WTC11 (cell line): Measurements from ENCODE around the gene TLE2. TPM values are rescaled to one million over a fixed set of nuclear protein-coding genes. Genes with fewer than 3 reads are reported as not detected.

ENCODE experiments used
- ATAC-seq: fragments of 200-7000 bp; cut with Tn5 transposase; 2 replicates; pipeline ENCODE4 v1.10.0; 2021; ENCODE audit warnings: mild to moderate bottlenecking, moderate library complexity
- CTCF ChIA-PET: fragments of 300-600 bp; sonication (Branson Sonifier 250); formaldehyde crosslinking; loops from one replicate; lab custom pipeline; 2021; ENCODE audit warnings: antibody characterized with exemption; lab: Charles Lee
- POLR2A ChIA-PET: fragments of 350-600 bp; sonication (Branson Sonifier 250); formaldehyde crosslinking; loops from one replicate; lab custom pipeline; 2021; ENCODE audit warnings: antibody characterized with exemption; lab: Charles Lee
- DNase-seq: peaks from one replicate; pipeline ENCODE4 v3.0.0; 2021; ENCODE audit warnings: low spot score
- H3K27ac Mint-ChIP-seq: 2 replicates; pipeline ENCODE4 v1.8.0; 2021; ENCODE audit warnings: mixed read lengths
- H3K27me3 Mint-ChIP-seq: 2 replicates; pipeline ENCODE4 v1.8.0; 2021; ENCODE audit warnings: low read depth, mild to moderate bottlenecking, moderate library complexity, mixed read lengths
- H3K36me3 Mint-ChIP-seq: 2 replicates; pipeline ENCODE4 v1.8.0; 2021; ENCODE audit warnings: mixed read lengths
- H3K4me1 Mint-ChIP-seq: 2 replicates; pipeline ENCODE4 v1.8.0; 2022; ENCODE audit warnings: mixed read lengths
- H3K4me3 Mint-ChIP-seq: 2 replicates; pipeline ENCODE4 v1.8.0; 2021; ENCODE audit warnings: mild to moderate bottlenecking, moderate library complexity, mixed read lengths
- H3K9me3 Mint-ChIP-seq: 2 replicates; pipeline ENCODE4 v1.8.0; 2021; ENCODE audit warnings: mixed read lengths
- ATF3 ChIP-seq: sonication (generic); formaldehyde crosslinking; conservative IDR thresholded peaks from 2 replicates; pipeline ENCODE4 v1.8.1; 2022; ENCODE audit warnings: mild to moderate bottlenecking, missing genetic modification reagents
- CREM ChIP-seq: sonication (generic); formaldehyde crosslinking; IDR thresholded peaks from 2 replicates; pipeline ENCODE4 v1.8.1; 2022; ENCODE audit warnings: mild to moderate bottlenecking, missing genetic modification reagents, moderate library complexity
- E2F4 ChIP-seq: sonication (generic); formaldehyde crosslinking; IDR thresholded peaks from 2 replicates; pipeline ENCODE4 v1.8.1; 2022; ENCODE audit warnings: low read depth, mild to moderate bottlenecking, moderate library complexity, missing genetic modification reagents, borderline replicate concordance
- ESRRA ChIP-seq: sonication (generic); formaldehyde crosslinking; IDR thresholded peaks from 2 replicates; pipeline ENCODE4 v1.8.1; 2022; ENCODE audit warnings: mild to moderate bottlenecking, missing genetic modification reagents, borderline replicate concordance
- FOXK1 ChIP-seq: sonication (generic); formaldehyde crosslinking; IDR thresholded peaks from 2 replicates; pipeline ENCODE4 v1.8.0; 2022; ENCODE audit warnings: mild to moderate bottlenecking, moderate library complexity, missing genetic modification reagents
- FOXP1 ChIP-seq: sonication (generic); formaldehyde crosslinking; IDR thresholded peaks from 2 replicates; pipeline ENCODE4 v1.8.0; 2022; ENCODE audit warnings: missing genetic modification reagents, mild to moderate bottlenecking, moderate library complexity, borderline replicate concordance
- MYBL2 ChIP-seq: sonication (generic); formaldehyde crosslinking; IDR thresholded peaks from 2 replicates; pipeline ENCODE4 v1.8.1; 2023; ENCODE audit warnings: mild to moderate bottlenecking, moderate library complexity, missing genetic modification reagents
- NFE2L1 ChIP-seq: sonication (generic); formaldehyde crosslinking; IDR thresholded peaks from 2 replicates; pipeline ENCODE4 v1.8.1; 2023; ENCODE audit warnings: missing genetic modification reagents
- NR2C2 ChIP-seq: sonication (generic); formaldehyde crosslinking; IDR thresholded peaks from 2 replicates; pipeline ENCODE4 v1.8.0; 2022; ENCODE audit warnings: mild to moderate bottlenecking, missing genetic modification reagents
- NR3C1 ChIP-seq: sonication (generic); formaldehyde crosslinking; conservative IDR thresholded peaks from 2 replicates; pipeline ENCODE4 v1.8.1; 2023; ENCODE audit warnings: low read depth, mild to moderate bottlenecking, missing genetic modification reagents
- OVOL2 ChIP-seq: fragments of 250-450 bp; sonication (Bioruptor Pico); IDR thresholded peaks from 2 replicates; pipeline ENCODE4 v1.9.0; 2021; ENCODE audit warnings: mild to moderate bottlenecking, borderline replicate concordance
- SMAD3 ChIP-seq: sonication (generic); formaldehyde crosslinking; IDR thresholded peaks from 2 replicates; pipeline ENCODE4 v1.8.0; 2022; ENCODE audit warnings: missing genetic modification reagents, mild to moderate bottlenecking, borderline replicate concordance
- USF1 ChIP-seq: sonication (generic); formaldehyde crosslinking; IDR thresholded peaks from 2 replicates; pipeline ENCODE4 v1.8.0; 2022; ENCODE audit warnings: mild to moderate bottlenecking, missing genetic modification reagents
- ZNF121 ChIP-seq: sonication (generic); formaldehyde crosslinking; IDR thresholded peaks from 2 replicates; pipeline ENCODE4 v1.8.0; 2023; ENCODE audit warnings: missing genetic modification reagents
- ZNF263 ChIP-seq: sonication (generic); formaldehyde crosslinking; IDR thresholded peaks from 2 replicates; pipeline ENCODE4 v1.8.1; 2022; ENCODE audit warnings: low read depth, mild to moderate bottlenecking, moderate library complexity, missing genetic modification reagents
- ZNF317 ChIP-seq: sonication (generic); formaldehyde crosslinking; IDR thresholded peaks from 2 replicates; pipeline ENCODE4 v1.8.1; 2023; ENCODE audit warnings: low read depth, mild to moderate bottlenecking, moderate library complexity, missing genetic modification reagents, borderline replicate concordance
- ZNF416 ChIP-seq: fragments of 250-450 bp; sonication (Bioruptor Pico); IDR thresholded peaks from 2 replicates; pipeline ENCODE4 v1.9.0; 2021; ENCODE audit warnings: mild to moderate bottlenecking, inconsistent platforms
- ZNF671 ChIP-seq: fragments of 250-450 bp; sonication (Bioruptor Pico); IDR thresholded peaks from 2 replicates; pipeline ENCODE4 v1.8.0; 2021; ENCODE audit warnings: mild to moderate bottlenecking
- total RNA-seq: library from RNA; stranded (reverse); gene quantifications from 3 replicates; pipeline ENCODE4 v1.2.3, GENCODE V29; 2021
- TF ChIP-seq, protein P1 (sequence below): sonication (generic); formaldehyde crosslinking; IDR thresholded peaks from 2 replicates; pipeline ENCODE4 v1.8.0; 2022; ENCODE audit warnings: missing genetic modification reagents

The TLE2 gene
- total RNA-seq, 1 experiment from 2014 or later, result 20.0 TPM

DNA sequence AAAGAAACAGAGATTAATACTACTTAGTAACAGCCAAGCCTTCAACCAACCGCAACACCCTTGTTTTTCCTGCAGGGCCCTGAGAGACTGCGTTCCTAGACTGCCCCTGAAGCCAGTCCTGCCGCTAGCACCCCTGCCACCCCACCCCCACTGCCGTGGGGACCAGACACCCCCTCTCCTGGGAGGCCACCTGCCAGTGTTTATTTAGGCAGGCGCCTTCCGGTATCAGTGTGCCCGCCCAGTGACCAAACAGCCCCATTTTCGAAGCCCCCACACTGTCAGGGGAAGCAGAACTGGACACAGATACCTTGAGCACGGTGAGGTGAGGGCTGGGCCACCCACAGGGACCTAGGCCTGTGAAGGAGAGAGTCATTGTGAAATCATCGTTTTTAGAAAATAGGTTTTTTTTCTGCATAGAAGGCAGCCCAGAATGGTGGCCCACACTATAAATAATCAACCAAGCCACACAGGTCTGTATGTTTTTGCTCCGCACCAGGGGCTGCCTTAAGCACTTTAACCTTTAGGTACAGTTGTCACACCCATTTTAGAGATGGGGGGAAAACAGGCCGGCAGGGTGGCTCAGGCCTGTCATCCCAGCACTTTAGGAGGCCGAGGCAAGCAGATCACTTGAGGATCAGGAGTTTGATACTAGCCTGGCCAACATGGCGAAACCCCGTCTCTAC is 36.7 kb upstream of the TLE2 start:
- Mint-ChIP-seq H3K27me3 (no peaks in the 10 kb centered on the region), H3K4me1 (peaks cover 9% of the 10 kb centered on the region), H3K36me3 (no peaks in the 10 kb centered on the region), H3K9me3 (no peaks in the 10 kb centered on the region), H3K27ac (no peak overlapping the region), H3K4me3 (no peak overlapping the region)
- DNase-seq (no peak), ATAC-seq (peak; percentile 27)
- CTCF ChIA-PET, result interaction anchor here (0.7 to 1.8 kb wide), 2 partner anchors 60 to 96 kb away, joined by 3 to 4 read pairs; no protein-coding TSS in a partner anchor
- TF ChIP-seq NR2C2 (CRISPR knock-in tag), result no peak
- TF ChIP-seq, protein P1, sequence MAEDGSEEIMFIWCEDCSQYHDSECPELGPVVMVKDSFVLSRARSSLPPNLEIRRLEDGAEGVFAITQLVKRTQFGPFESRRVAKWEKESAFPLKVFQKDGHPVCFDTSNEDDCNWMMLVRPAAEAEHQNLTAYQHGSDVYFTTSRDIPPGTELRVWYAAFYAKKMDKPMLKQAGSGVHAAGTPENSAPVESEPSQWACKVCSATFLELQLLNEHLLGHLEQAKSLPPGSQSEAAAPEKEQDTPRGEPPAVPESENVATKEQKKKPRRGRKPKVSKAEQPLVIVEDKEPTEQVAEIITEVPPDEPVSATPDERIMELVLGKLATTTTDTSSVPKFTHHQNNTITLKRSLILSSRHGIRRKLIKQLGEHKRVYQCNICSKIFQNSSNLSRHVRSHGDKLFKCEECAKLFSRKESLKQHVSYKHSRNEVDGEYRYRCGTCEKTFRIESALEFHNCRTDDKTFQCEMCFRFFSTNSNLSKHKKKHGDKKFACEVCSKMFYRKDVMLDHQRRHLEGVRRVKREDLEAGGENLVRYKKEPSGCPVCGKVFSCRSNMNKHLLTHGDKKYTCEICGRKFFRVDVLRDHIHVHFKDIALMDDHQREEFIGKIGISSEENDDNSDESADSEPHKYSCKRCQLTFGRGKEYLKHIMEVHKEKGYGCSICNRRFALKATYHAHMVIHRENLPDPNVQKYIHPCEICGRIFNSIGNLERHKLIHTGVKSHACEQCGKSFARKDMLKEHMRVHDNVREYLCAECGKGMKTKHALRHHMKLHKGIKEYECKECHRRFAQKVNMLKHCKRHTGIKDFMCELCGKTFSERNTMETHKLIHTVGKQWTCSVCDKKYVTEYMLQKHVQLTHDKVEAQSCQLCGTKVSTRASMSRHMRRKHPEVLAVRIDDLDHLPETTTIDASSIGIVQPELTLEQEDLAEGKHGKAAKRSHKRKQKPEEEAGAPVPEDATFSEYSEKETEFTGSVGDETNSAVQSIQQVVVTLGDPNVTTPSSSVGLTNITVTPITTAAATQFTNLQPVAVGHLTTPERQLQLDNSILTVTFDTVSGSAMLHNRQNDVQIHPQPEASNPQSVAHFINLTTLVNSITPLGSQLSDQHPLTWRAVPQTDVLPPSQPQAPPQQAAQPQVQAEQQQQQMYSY, result no peak
- TF ChIP-seq SMAD3 (CRISPR knock-in tag), result no peak
- no peak for TF ChIP-seq ZNF317 (CRISPR knock-in tag)
- TF ChIP-seq MYBL2 (CRISPR knock-in tag), result no peak
- TF ChIP-seq ZNF671 (CRISPR knock-in tag), result no peak
- TF ChIP-seq NR3C1 (CRISPR knock-in tag), result no peak
- no peak for TF ChIP-seq USF1 (CRISPR knock-in tag)
- TF ChIP-seq ZNF263, result no peak
- no peak for TF ChIP-seq OVOL2 (CRISPR knock-in tag)
- no peak for TF ChIP-seq NFE2L1 (CRISPR knock-in tag)
- TF ChIP-seq ESRRA (CRISPR knock-in tag), result no peak
- no peak for TF ChIP-seq FOXP1 (CRISPR knock-in tag)
- TF ChIP-seq E2F4 (CRISPR knock-in tag), result no peak
- TF ChIP-seq FOXK1 (CRISPR knock-in tag), result no peak
- TF ChIP-seq ATF3 (CRISPR knock-in tag), result no peak
- no peak for TF ChIP-seq ZNF416 (CRISPR knock-in tag)
- POLR2A ChIA-PET, result no interaction called here

GRCh38 chr19:3064011-3064330 is 34.9 kb upstream of the TLE2 start:
- H3K27me3 Mint-ChIP-seq, result no peaks in the 10 kb centered on the region
- POLR2A ChIA-PET, result no interaction called here

More at GRCh38 chr19:3064011-3064330, 34.9 kb upstream of the TLE2 start:
- Mint-ChIP-seq H3K9me3 (no peaks in the 10 kb centered on the region), H3K36me3 (peaks cover 4% of the 10 kb centered on the region; the same call in 1 of the 2 replicates), H3K4me3 (peak overlapping the region; percentile 68; the same call in 1 of the 2 replicates), H3K4me1 (peaks cover 12% of the 10 kb centered on the region), H3K27ac (no peak overlapping the region)
- CTCF ChIA-PET, result interaction anchor here (1.6 to 3.9 kb wide), 3 partner anchors 12 to 62 kb away, joined by 4 to 15 read pairs (median 4); no protein-coding TSS in a partner anchor
- TF ChIP-seq ZNF121 (CRISPR knock-in tag), result no peak
- TF ChIP-seq CREM, result no peak
- no peak for DNase-seq
- no peak for ATAC-seq
